A549 (cell line): ENCODE results near the gene FAXDC2. TPM values are rescaled to one million over a fixed set of nuclear protein-coding genes. Genes with fewer than 3 reads are reported as not detected.

Experiments used
- ATAC-seq, 2 experiments: fragments of 200-7000 bp in 1 of 2; fragments of >200 bp in 1 of 2; cut with Nextera tagmentation in 1 of 2; cut with Tn5 transposase in 1 of 2; 3 replicates each; pipeline versions ENCODE4 v1.8.0 to v1.9.1; 2018 to 2020; ENCODE audit warnings: mild to moderate bottlenecking in 1 of 2, moderate library complexity in 1 of 2
- CTCF ChIA-PET: fragments of 300-600 bp; sonication (Branson Sonifier 250); formaldehyde crosslinking; extraction: SDS; loops from one replicate; lab custom pipeline; 2021; ENCODE audit warnings: antibody characterized with exemption, inconsistent platforms; lab: Yijun Ruan, JAX
- POLR2A ChIA-PET: fragments of 350-600 bp; formaldehyde crosslinking; extraction: SDS; loops from one replicate; lab custom pipeline; 2021; ENCODE audit warnings: antibody characterized with exemption, inconsistent platforms; lab: Yijun Ruan, JAX
- DNase-seq, 2 experiments: peaks; one replicate each; pipeline versions ENCODE4 v3.0.0 to v3.0.0-alpha.2; 2011 to 2016; ENCODE audit warnings: low read depth in 1 of 2, low spot score in 1 of 2
- FAIRE-seq: peaks from 2 replicates; lab custom pipeline; 2011; peaks lifted over from hg19 to GRCh38; lab: Jason Lieb, UNC
- H3K27ac ChIP-seq, 2 experiments: fragments of >200 bp; sonication (Bioruptor Twin); formaldehyde crosslinking; 3 replicates each; pipeline ENCODE4 v1.5.1; 2016 to 2017
- H3K4me1 ChIP-seq: fragments of >200 bp; sonication (Bioruptor Twin); formaldehyde crosslinking; 3 replicates; pipeline ENCODE4 v1.6.1; 2016
- H3K4me2 ChIP-seq: fragments of >200 bp; sonication (Bioruptor Twin); formaldehyde crosslinking; 3 replicates; pipeline ENCODE4 v1.6.1; 2016
- H3K4me3 ChIP-seq: fragments of >200 bp; sonication (Bioruptor Twin); formaldehyde crosslinking; 3 replicates; pipeline ENCODE4 v1.5.1; 2016
- H3K9me3 ChIP-seq: fragments of >200 bp; sonication (Bioruptor Twin); formaldehyde crosslinking; 3 replicates; pipeline ENCODE4 v1.6.1; 2016
- BHLHE40 ChIP-seq: IDR thresholded peaks from 2 replicates; pipeline ENCODE4 v1.6.1; 2012; ENCODE audit warnings: low read depth, low read length, inconsistent platforms
- CBX8 ChIP-seq: fragments of 200-600 bp; sonication (generic); IDR thresholded peaks from 2 replicates; pipeline ENCODE4 v1.6.1; 2016
- CHD4 ChIP-seq: fragments of 200-600 bp; sonication (generic); IDR thresholded peaks from 2 replicates; pipeline ENCODE4 v1.6.1; 2016; ENCODE audit warnings: antibody characterized with exemption, mild to moderate bottlenecking, borderline replicate concordance
- ESRRA ChIP-seq: fragments of 150-350 bp; IDR thresholded peaks from 2 replicates; pipeline ENCODE4 v1.6.1; 2014; ENCODE audit warnings: mild to moderate bottlenecking, low read length, borderline replicate concordance
- FOSB ChIP-seq: fragments of 250-450 bp; sonication (Bioruptor Pico); IDR thresholded peaks from 2 replicates; pipeline ENCODE4 v1.5.0; 2020; ENCODE audit warnings: mild to moderate bottlenecking, moderate library complexity
- FOXS1 ChIP-seq: fragments of 250-450 bp; sonication (Bioruptor Pico); IDR thresholded peaks from 2 replicates; pipeline ENCODE4 v1.5.0; 2020; ENCODE audit warnings: mild to moderate bottlenecking, moderate library complexity
- GATA3 ChIP-seq: IDR thresholded peaks from 2 replicates; pipeline ENCODE4 v1.6.1; 2012; ENCODE audit warnings: borderline replicate concordance
- HOXB13 ChIP-seq: fragments of 250-450 bp; sonication (Bioruptor Pico); IDR thresholded peaks from 2 replicates; pipeline ENCODE4 v1.5.0; 2020; ENCODE audit warnings: low read depth, mild to moderate bottlenecking, moderate library complexity
- KDM5A ChIP-seq: fragments of 200-600 bp; sonication (generic); IDR thresholded peaks from 2 replicates; pipeline ENCODE4 v1.6.1; 2016; ENCODE audit warnings: antibody characterized with exemption, mild to moderate bottlenecking
- MYC ChIP-seq: IDR thresholded peaks from 2 replicates; pipeline ENCODE4 v1.6.1; 2012; ENCODE audit warnings: mild to moderate bottlenecking, inconsistent platforms, low read length, improper control_type of control experiment, borderline replicate concordance
- NFE2L2 ChIP-seq: fragments of 150-350 bp; conservative IDR thresholded peaks from 2 replicates; pipeline ENCODE4 v1.6.1; 2014; ENCODE audit warnings: low read length
- NPAS2 ChIP-seq: fragments of 250-450 bp; sonication (Bioruptor Pico); IDR thresholded peaks from 2 replicates; pipeline ENCODE4 v1.8.0; 2022; ENCODE audit warnings: mild to moderate bottlenecking, moderate library complexity, borderline replicate concordance
- POLR2AphosphoS2 ChIP-seq: conservative IDR thresholded peaks from 2 replicates; pipeline ENCODE4 v1.6.1; 2012; ENCODE audit warnings: low read length, improper control_type of control experiment, inconsistent platforms
- RARB ChIP-seq: fragments of 250-450 bp; sonication (Bioruptor Pico); IDR thresholded peaks from 2 replicates; pipeline ENCODE4 v1.8.0; 2021; ENCODE audit warnings: mild to moderate bottlenecking, moderate library complexity
- RCOR1 ChIP-seq: fragments of 150-350 bp; IDR thresholded peaks from 2 replicates; pipeline ENCODE4 v1.6.1; 2014; ENCODE audit warnings: antibody characterized with exemption, low read length, low read depth
- RFX5 ChIP-seq: fragments of 450-650 bp; IDR thresholded peaks from 2 replicates; pipeline ENCODE4 v1.7.1; 2014; ENCODE audit warnings: antibody characterized with exemption, mild to moderate bottlenecking, moderate library complexity
- SMC3 ChIP-seq: fragments of >200 bp; sonication (Bioruptor Twin); formaldehyde crosslinking; IDR thresholded peaks from 3 replicates; pipeline ENCODE4 v1.6.1; 2018; ENCODE audit warnings: inconsistent platforms
- TFCP2L1 ChIP-seq: fragments of 250-450 bp; sonication (Bioruptor Pico); IDR thresholded peaks from 2 replicates; pipeline ENCODE4 v1.5.0; 2021; ENCODE audit warnings: mild to moderate bottlenecking
- TP53 ChIP-seq: fragments of 250-450 bp; sonication (Bioruptor Pico); IDR thresholded peaks from 2 replicates; pipeline ENCODE4 v1.5.0; 2021; ENCODE audit warnings: mild to moderate bottlenecking, moderate library complexity
- WGBS: methylation state at CpG from one replicate; pipeline ENCODE4 v1.1.6; 2017; ENCODE audit errors: missing lambda C conversion rate; 5-methylcytosine and 5-hydroxymethylcytosine counted together
- polyA plus RNA-seq, 4 experiments: library from polyadenylated mRNA; depleted of rRNA in 3 of 4; stranded (reverse); fragments of >200 nt; fragmentation: RNase III in 1 of 4; extraction: RNeasy Plus Mini Kit Qiagen cat#74134 plus additional on column Dnase treatment in 1 of 4; gene quantifications; 2 replicates in 3 of 4; 3 replicates in 1 of 4; pipeline ENCODE4 v1.2.3, GENCODE V29; 2011 to 2017
- TF ChIP-seq, protein P1 (sequence below): IDR thresholded peaks from 2 replicates; pipeline ENCODE4 v1.6.1; 2012
- TF ChIP-seq, protein P2 (sequence below): fragments of >200 bp; sonication (Bioruptor Twin); formaldehyde crosslinking; IDR thresholded peaks from 3 replicates; pipeline ENCODE4 v1.6.1; 2016
- TF ChIP-seq, protein P3 (sequence below): fragments of 250-450 bp; sonication (Bioruptor Pico); IDR thresholded peaks from 2 replicates; pipeline ENCODE4 v1.5.0; 2021; ENCODE audit warnings: mild to moderate bottlenecking, moderate library complexity, borderline replicate concordance
- TF ChIP-seq, protein P4 (sequence below): IDR thresholded peaks from 2 replicates; pipeline ENCODE4 v1.6.1; 2012
- TF ChIP-seq, protein P5 (sequence below): fragments of 150-350 bp; IDR thresholded peaks from 2 replicates; pipeline ENCODE4 v1.6.1; 2014; ENCODE audit warnings: low read depth, mild to moderate bottlenecking, low read length
- TF ChIP-seq, protein P6 (sequence below): fragments of >200 bp; sonication (Bioruptor Twin); formaldehyde crosslinking; IDR thresholded peaks from 2 replicates; pipeline ENCODE4 v1.6.1; 2016

The FAXDC2 gene
- polyA plus RNA-seq, 2 of the 4 experiments (the other 2 are of a cell fraction) = 0.14 to 0.94 TPM

DNA sequence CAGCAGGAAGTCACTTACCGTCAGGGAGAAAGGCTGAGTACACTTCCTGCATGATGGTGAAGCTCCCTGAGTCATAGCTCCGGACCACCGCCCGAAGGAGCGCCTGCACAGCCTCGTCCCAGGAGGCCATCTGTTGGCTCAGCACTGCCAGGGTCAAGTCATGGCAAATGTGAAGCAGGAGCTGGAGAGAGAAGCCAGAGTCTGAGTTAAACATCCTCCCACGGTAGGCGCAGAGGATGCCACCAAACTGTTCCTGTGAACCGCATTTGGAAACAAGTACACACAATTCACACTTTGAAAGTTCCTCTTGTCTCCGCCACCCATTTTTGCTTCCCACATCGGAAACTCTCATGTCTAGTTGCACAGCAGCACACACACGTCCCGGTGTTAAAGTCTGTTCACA lies 42.0 kb upstream of the FAXDC2 start:
- ATAC-seq = no peak
- H3K4me2 ChIP-seq = no peak overlapping the region
- no peak for TF ChIP-seq HOXB13 (CRISPR knock-in tag)
- no peak for TF ChIP-seq NPAS2 (CRISPR knock-in tag)
- TF ChIP-seq, protein P1, sequence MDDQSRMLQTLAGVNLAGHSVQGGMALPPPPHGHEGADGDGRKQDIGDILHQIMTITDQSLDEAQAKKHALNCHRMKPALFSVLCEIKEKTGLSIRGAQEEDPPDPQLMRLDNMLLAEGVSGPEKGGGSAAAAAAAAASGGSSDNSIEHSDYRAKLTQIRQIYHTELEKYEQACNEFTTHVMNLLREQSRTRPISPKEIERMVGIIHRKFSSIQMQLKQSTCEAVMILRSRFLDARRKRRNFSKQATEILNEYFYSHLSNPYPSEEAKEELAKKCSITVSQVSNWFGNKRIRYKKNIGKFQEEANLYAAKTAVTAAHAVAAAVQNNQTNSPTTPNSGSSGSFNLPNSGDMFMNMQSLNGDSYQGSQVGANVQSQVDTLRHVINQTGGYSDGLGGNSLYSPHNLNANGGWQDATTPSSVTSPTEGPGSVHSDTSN = no peak
- TF ChIP-seq SMC3 = no peak
- no peak for TF ChIP-seq FOXS1
- TF ChIP-seq RFX5 = no peak
- TF ChIP-seq, protein P2, sequence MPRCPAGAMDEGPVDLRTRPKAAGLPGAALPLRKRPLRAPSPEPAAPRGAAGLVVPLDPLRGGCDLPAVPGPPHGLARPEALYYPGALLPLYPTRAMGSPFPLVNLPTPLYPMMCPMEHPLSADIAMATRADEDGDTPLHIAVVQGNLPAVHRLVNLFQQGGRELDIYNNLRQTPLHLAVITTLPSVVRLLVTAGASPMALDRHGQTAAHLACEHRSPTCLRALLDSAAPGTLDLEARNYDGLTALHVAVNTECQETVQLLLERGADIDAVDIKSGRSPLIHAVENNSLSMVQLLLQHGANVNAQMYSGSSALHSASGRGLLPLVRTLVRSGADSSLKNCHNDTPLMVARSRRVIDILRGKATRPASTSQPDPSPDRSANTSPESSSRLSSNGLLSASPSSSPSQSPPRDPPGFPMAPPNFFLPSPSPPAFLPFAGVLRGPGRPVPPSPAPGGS = no peak
- no peak for TF ChIP-seq FOSB (CRISPR knock-in tag)
- no peak for TF ChIP-seq TP53 (CRISPR knock-in tag)
- TF ChIP-seq, protein P3, sequence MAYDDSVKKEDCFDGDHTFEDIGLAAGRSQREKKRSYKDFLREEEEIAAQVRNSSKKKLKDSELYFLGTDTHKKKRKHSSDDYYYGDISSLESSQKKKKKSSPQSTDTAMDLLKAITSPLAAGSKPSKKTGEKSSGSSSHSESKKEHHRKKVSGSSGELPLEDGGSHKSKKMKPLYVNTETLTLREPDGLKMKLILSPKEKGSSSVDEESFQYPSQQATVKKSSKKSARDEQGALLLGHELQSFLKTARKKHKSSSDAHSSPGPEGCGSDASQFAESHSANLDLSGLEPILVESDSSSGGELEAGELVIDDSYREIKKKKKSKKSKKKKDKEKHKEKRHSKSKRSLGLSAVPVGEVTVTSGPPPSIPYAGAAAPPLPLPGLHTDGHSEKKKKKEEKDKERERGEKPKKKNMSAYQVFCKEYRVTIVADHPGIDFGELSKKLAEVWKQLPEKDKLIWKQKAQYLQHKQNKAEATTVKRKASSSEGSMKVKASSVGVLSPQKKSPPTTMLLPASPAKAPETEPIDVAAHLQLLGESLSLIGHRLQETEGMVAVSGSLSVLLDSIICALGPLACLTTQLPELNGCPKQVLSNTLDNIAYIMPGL = no peak
- no peak for TF ChIP-seq BHLHE40
- TF ChIP-seq TFCP2L1 (CRISPR knock-in tag) = no peak
- TF ChIP-seq, protein P4, sequence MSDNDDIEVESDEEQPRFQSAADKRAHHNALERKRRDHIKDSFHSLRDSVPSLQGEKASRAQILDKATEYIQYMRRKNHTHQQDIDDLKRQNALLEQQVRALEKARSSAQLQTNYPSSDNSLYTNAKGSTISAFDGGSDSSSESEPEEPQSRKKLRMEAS = no peak
- no peak for TF ChIP-seq ESRRA
- no peak for TF ChIP-seq CBX8
- TF ChIP-seq NFE2L2 = no peak
- TF ChIP-seq, protein P5, sequence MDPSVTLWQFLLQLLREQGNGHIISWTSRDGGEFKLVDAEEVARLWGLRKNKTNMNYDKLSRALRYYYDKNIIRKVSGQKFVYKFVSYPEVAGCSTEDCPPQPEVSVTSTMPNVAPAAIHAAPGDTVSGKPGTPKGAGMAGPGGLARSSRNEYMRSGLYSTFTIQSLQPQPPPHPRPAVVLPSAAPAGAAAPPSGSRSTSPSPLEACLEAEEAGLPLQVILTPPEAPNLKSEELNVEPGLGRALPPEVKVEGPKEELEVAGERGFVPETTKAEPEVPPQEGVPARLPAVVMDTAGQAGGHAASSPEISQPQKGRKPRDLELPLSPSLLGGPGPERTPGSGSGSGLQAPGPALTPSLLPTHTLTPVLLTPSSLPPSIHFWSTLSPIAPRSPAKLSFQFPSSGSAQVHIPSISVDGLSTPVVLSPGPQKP = no peak
- TF ChIP-seq, protein P6, sequence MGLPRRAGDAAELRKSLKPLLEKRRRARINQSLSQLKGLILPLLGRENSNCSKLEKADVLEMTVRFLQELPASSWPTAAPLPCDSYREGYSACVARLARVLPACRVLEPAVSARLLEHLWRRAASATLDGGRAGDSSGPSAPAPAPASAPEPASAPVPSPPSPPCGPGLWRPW = no peak
- no peak for TF ChIP-seq RCOR1
- TF ChIP-seq GATA3 = no peak
- no peaks in the 10 kb centered on the region for H3K9me3 ChIP-seq
- DNase-seq = no peak
- 83% methylated on average over 12 of the region's 13 CpGs for WGBS
- H3K4me3 ChIP-seq = no peak overlapping the region
- FAIRE-seq = no peak
- no peaks in the 10 kb centered on the region for H3K4me1 ChIP-seq
- H3K27ac ChIP-seq = no peak overlapping the region
- ChIA-PET CTCF (interaction anchor here (0.8 kb wide), 1 partner anchor 10 kb away, joined by 4 read pairs; no protein-coding TSS in a partner anchor), POLR2A (no interaction called here)

DNA sequence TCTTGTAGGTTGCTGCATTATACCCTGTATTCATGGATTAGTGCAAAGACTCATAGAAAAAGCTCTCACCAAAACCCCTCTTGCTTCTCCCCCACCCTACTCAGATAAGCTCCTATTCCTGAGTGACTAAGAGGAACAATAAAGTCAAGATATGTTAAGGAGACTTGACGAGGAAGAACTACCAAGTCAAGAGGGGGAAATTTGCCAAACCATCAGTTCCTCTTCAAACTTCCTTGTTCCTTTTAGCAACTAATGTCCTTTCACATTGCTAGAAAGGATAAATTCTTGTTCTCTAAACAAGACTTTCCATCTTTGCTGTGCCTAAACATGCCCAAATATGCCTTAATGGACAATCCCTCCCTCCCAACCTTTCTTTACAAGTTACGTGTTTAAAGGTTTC lies 35.0 kb upstream of the FAXDC2 start:
- ATAC-seq = no peak
- POLR2A ChIA-PET = no interaction called here
- no peak for TF ChIP-seq RARB (CRISPR knock-in tag)
- no peak for TF ChIP-seq CHD4
- no peak for TF ChIP-seq KDM5A
- TF ChIP-seq, protein P1 = no peak
- TF ChIP-seq, protein P4 = no peak
- no peak for TF ChIP-seq MYC
- TF ChIP-seq BHLHE40 = no peak
- no peak for TF ChIP-seq POLR2AphosphoS2
- FAIRE-seq = no peak
- Histone ChIP-seq H3K27ac (no peak overlapping the region), H3K9me3 (peaks cover 23% of the 10 kb centered on the region), H3K4me1 (no peaks in the 10 kb centered on the region), H3K4me3 (no peak overlapping the region), H3K4me2 (no peak overlapping the region)
- no peak for DNase-seq
- CTCF ChIA-PET = interaction anchor here (0.6 kb wide), 1 partner anchor 237 kb away, joined by 3 read pairs; no protein-coding TSS in a partner anchor
- 90% methylated on average over 2 of the region's 2 CpGs for WGBS
